HUES48 (cell line): Measurements from ENCODE around the gene COTL1.

Experiments
- H3K27ac ChIP-seq: one replicate; pipeline ENCODE4 v1.7.0; 2013; ENCODE audit warnings: low read depth, low read length, inconsistent platforms
- H3K27me3 ChIP-seq: 2 replicates; pipeline ENCODE4 v1.6.1; 2013; ENCODE audit warnings: mild to moderate bottlenecking, low read length; ENCODE audit not compliant: control insufficient read depth, insufficient read depth
- H3K36me3 ChIP-seq: 2 replicates; pipeline ENCODE4 v1.6.1; 2013; ENCODE audit warnings: low read length; ENCODE audit not compliant: control insufficient read depth, insufficient read depth
- H3K4me1 ChIP-seq: 2 replicates; pipeline ENCODE4 v1.6.1; 2013; ENCODE audit warnings: mild to moderate bottlenecking, low read length; ENCODE audit not compliant: control insufficient read depth, insufficient read depth
- H3K4me3 ChIP-seq: 2 replicates; pipeline ENCODE4 v1.5.1; 2013; ENCODE audit warnings: mild to moderate bottlenecking, low read depth, low read length
- H3K9ac ChIP-seq: 2 replicates; pipeline ENCODE4 v1.6.1; 2013; ENCODE audit warnings: mild to moderate bottlenecking, low read depth, low read length, moderate library complexity
- H3K9me3 ChIP-seq: 2 replicates; pipeline ENCODE4 v1.6.1; 2013; ENCODE audit warnings: low read length; ENCODE audit not compliant: control insufficient read depth, insufficient read depth

The COTL1 gene, protein sequence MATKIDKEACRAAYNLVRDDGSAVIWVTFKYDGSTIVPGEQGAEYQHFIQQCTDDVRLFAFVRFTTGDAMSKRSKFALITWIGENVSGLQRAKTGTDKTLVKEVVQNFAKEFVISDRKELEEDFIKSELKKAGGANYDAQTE

DNA sequence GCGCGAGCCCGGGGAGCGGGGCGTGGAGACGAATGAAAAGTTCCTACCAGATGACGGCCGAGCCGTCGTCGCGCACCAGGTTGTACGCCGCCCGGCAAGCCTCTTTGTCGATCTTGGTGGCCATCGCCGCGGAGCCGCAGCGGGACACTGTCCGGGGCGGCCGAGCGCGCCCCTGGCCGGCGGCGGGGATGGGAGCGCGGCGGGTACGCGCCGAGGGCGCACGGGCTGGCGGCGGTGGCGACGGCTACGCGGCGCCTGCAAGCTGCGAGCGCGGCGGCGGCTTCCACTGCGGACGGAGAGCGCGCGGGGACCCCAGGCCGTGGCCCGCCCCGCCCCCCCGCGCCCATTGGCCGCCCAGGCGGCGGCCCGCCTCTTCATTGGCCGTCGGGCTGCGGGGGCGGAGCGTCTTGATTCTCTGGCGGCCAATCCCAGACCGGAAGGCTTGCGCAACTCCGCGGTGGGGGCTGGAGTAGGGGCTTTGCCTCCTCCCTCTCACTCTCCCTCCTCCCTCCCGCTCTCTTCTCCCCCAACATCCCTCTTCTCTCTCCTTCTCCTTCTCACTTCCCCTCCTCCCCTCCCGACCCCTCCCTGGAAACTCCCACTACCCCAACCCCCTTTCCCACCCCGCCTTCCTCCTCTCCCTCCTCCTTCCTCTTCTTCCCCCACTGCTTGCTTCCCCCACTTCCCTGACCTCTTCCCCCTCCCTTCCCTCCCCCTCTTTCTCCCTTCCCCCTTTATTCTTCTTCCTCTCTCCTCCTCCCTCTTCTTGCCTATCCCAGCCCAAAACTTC lies at the start of gene COTL1:
TSS of gene COTL1 (minus strand) at position 288 of the 790 bp plus-strand sequence. CDS start at position 124, 164 bp downstream.
- H3K27me3 ChIP-seq: peaks cover 11% of the 10 kb centered on the region
- peak within 1 kb of the TSS; percentile 84 for H3K4me3 ChIP-seq
- peaks cover 25% of the 10 kb centered on the region for H3K4me1 ChIP-seq
- H3K9ac ChIP-seq: peak within 1 kb of the TSS; percentile 66
- H3K36me3 ChIP-seq: 0 out of 2 replicates have a peak, but pooled peaks cover 8% of the 10 kb centered on the region
- H3K9me3 ChIP-seq: no peaks in the 10 kb centered on the region
- H3K27ac ChIP-seq: peak within 1 kb of the TSS; percentile 91

DNA sequence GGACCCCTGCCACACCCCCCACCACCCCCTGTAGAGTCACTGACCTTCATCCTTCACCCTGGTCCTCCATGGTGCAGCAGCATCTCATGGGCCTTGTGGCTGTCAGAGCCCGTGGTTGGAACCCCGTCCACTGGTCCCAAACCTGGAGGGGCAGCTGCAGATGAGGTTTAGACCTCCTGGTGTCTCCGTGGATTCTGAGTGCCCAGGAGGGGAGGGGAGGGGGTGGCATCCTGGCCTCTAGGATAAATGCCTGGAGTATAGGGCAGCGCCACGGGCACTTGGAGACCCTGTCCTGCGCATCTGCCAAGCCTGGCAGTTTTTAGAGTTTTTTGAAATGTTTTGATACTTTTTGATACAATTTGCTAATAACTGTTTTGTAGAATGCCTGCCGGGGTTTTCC lies 48.0 kb upstream of the COTL1 start:
- H3K36me3 ChIP-seq: peaks cover 21% of the 10 kb centered on the region
- H3K27me3 ChIP-seq: no peaks in the 10 kb centered on the region
- H3K4me1 ChIP-seq: peaks cover 15% of the 10 kb centered on the region
- H3K9me3 ChIP-seq: no peaks in the 10 kb centered on the region
- no peak overlapping the region for H3K4me3 ChIP-seq
- H3K27ac ChIP-seq: no peak overlapping the region
- H3K9ac ChIP-seq: no peak overlapping the region

DNA sequence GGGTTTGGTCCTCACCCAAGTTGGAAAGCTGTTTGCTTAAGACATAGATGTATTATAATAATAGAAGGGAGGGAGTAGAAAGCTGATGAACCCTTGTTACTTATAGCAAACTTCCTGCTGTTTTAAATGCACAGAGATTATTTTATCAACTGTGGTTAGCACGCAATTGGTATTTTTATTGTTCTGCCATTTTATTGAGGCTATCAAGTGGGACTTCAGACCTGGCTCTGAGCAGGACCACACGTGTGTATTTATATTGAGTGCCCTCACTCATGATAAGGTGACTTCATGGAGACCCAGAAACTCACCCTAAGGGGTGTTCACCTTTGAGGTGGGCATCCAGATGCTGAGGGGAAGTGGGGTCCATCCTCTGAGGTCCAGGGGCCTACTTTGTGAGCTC lies 47.5 kb upstream of the COTL1 start:
- peaks cover 15% of the 10 kb centered on the region for H3K4me1 ChIP-seq
- H3K9ac ChIP-seq: no peak overlapping the region
- H3K36me3 ChIP-seq: peaks cover 24% of the 10 kb centered on the region
- no peak overlapping the region for H3K27ac ChIP-seq
- H3K9me3 ChIP-seq: no peaks in the 10 kb centered on the region
- H3K27me3 ChIP-seq: no peaks in the 10 kb centered on the region
- H3K4me3 ChIP-seq: no peak overlapping the region

DNA sequence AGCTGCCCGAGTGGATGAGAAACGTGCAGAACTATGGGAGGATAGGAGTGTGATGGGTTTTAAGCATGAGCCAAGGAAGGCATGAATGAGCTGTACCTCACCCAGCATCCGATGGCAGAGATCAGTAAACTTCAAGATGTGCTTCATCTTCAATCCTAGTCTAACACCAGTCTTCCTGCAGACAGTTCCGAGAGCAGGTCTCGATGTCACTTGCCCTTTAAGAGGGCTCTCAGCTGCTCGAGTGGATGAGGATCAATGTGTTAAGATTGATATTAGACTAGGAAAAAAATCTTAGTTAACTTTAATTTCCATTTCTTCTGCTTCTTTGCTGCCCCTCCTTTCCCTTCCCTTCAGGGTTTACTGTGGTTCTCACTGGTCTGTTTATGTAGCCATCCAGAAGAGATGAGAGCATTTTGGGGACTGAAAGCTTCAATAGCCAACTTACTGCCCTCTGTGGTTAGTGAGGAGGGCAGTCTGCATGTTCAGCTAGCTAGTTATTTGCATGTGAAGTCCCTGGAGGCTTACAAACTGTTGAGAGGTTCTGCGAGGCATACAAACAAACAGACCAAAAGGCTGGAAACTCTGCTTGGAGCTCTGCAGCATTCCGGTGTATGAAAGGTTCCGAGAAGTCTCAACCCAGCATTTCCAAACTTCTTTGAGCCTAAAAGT lies 45.7 kb upstream of the COTL1 start:
- no peaks in the 10 kb centered on the region for H3K9me3 ChIP-seq
- H3K36me3 ChIP-seq: peaks cover 39% of the 10 kb centered on the region
- no peak overlapping the region for H3K4me3 ChIP-seq
- H3K4me1 ChIP-seq: peaks cover 15% of the 10 kb centered on the region
- H3K9ac ChIP-seq: no peak overlapping the region
- no peaks in the 10 kb centered on the region for H3K27me3 ChIP-seq
- no peak overlapping the region for H3K27ac ChIP-seq

DNA sequence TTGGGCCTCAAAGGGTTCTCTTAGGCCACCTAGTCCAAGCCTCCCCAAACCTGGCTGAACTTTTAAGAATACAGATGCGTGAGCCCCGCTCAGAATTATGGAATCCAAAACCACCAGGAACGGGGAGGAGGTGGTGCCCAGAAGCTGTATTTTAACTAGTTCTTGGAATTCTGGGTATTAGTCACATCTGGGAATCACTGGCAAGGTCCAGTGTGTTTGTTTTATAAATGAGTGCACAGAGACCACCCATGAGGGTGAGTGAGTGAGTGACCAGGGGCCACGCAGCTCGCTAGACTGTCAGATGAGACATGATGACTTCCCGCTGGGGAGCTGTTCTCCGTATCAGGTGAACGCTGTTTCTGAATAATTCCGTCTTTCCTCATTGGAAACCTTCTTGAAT lies 44.6 kb upstream of the COTL1 start:
- Histone ChIP-seq H3K9ac (no peak overlapping the region), H3K36me3 (peaks cover 50% of the 10 kb centered on the region), H3K27me3 (no peaks in the 10 kb centered on the region), H3K4me1 (peaks cover 6% of the 10 kb centered on the region), H3K4me3 (no peak overlapping the region), H3K27ac (no peak overlapping the region), H3K9me3 (no peaks in the 10 kb centered on the region)

DNA sequence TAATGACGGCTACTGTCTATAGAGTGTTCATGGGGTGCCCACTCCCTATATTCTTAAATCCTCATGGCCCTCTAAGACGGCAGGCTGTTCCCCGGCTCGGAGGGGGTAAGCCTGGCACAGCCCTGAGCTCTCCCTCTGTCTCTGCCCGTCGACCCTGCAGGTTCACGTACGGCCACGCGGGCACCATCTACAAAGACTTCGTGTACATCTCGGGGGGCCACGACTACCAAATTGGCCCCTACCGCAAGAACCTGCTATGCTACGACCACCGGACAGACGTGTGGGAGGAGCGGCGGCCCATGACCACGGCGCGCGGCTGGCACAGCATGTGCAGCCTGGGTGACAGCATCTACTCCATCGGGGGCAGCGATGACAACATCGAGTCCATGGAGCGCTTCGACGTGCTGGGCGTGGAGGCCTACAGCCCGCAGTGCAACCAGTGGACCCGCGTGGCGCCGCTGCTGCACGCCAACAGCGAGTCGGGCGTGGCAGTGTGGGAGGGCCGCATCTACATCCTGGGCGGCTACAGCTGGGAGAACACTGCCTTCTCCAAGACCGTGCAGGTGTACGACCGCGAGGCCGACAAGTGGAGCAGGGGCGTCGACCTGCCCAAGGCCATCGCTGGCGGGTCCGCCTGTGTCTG lies 43.7 kb upstream of the COTL1 start:
- no peaks in the 10 kb centered on the region for H3K27me3 ChIP-seq
- no peak overlapping the region for H3K4me3 ChIP-seq
- H3K9me3 ChIP-seq: no peaks in the 10 kb centered on the region
- no peak overlapping the region for H3K27ac ChIP-seq
- H3K36me3 ChIP-seq: peaks cover 60% of the 10 kb centered on the region
- H3K9ac ChIP-seq: no peak overlapping the region
- H3K4me1 ChIP-seq: no peaks in the 10 kb centered on the region

DNA sequence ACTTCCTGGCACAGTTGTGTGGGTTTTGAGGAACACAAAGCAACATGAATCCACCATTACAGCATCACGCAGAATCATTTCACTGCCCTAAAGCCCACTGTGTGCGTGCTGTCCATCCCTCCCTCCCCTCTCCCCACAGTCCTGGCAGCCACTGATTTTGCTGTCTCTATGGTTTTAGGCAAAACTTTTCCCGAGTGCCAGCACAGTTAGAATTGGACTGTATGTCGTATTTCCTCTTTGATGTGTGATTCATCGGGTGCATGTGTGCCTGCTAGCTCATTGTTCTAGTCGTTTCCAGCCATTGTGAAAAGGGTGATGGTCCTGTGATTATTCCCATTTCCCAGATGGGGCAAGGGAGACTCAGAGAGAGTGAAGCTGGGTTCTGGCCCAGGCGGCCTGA lies 43.1 kb upstream of the COTL1 start:
- no peak overlapping the region for H3K27ac ChIP-seq
- no peak overlapping the region for H3K4me3 ChIP-seq
- H3K27me3 ChIP-seq: no peaks in the 10 kb centered on the region
- peaks cover 60% of the 10 kb centered on the region for H3K36me3 ChIP-seq
- H3K9me3 ChIP-seq: no peaks in the 10 kb centered on the region
- no peak overlapping the region for H3K9ac ChIP-seq
- H3K4me1 ChIP-seq: no peaks in the 10 kb centered on the region

DNA sequence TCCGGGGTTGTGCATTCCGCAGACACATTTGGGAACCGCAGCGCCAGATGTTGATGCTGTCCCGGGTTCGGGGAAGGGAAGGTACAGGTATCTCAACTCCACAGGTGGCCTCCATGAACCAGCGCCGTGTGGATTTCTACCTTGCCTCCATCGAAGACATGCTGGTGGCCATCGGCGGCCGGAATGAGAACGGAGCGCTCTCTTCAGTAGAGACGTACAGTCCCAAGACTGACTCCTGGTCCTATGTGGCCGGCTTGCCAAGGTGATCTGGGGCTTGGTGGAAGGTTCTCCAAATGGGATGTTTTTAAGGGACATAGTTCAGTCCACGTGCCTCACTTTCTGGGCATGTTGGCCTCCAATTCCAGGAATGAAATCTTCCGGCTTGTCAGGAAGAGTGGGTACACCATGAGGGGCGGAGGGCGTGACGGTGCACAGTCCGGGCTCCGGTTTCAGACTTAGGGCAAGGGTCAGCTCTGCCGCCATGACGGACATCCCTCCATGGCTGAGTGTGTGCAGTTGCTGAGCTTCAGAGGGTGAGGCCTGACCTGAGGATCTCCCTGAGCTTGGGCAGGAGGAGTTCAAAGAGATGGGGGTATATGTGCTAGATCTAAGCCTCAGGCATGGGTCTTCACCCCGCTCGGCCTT lies 41.9 kb upstream of the COTL1 start:
- Histone ChIP-seq H3K36me3 (peaks cover 56% of the 10 kb centered on the region), H3K27me3 (no peaks in the 10 kb centered on the region), H3K9ac (no peak overlapping the region), H3K9me3 (no peaks in the 10 kb centered on the region), H3K4me3 (no peak overlapping the region), H3K27ac (no peak overlapping the region), H3K4me1 (no peaks in the 10 kb centered on the region)

DNA sequence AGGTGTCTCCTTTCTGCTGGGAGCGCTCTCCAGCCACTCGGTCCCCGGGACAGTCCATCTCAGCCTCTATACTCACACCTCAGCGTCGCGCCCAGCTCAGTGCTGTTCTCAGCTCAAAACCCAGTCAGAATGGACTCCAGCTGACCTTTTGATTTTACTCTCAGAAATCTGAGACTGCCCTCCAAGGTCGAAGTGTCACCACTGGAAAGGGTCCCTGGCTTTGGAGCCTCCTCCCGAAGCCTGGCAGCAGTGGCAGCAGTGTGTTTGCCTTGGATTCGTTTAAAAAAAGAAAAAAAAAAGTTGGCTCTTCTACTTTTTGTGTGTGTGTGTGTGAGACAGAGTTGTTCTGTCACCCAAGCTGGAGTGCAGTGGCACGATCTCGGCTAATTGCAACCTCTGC lies 40.8 kb upstream of the COTL1 start:
- Histone ChIP-seq H3K4me3 (no peak overlapping the region), H3K27ac (no peak overlapping the region), H3K27me3 (no peaks in the 10 kb centered on the region), H3K4me1 (no peaks in the 10 kb centered on the region), H3K9ac (no peak overlapping the region), H3K36me3 (peaks cover 56% of the 10 kb centered on the region), H3K9me3 (no peaks in the 10 kb centered on the region)

DNA sequence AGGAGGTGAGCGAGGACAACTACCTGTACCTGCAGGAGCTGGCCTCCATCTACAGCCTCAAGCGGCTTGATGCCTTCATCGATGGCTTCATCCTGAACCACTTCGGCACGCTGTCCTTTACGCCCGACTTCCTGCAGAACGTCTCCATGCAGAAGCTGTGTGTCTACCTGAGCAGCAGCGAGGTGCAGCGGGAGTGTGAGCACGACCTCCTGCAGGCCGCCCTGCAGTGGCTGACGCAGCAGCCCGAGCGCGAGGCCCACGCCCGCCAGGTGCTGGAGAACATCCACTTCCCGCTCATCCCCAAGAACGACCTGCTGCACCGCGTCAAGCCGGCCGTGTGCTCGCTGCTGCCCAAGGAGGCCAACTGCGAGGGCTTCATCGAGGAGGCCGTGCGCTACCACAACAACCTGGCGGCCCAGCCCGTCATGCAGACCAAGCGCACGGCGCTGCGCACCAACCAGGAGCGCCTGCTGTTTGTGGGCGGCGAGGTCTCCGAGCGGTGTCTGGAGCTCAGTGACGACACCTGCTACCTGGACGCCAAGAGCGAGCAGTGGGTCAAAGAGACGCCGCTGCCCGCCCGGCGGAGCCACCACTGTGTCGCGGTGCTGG lies 39.5 kb upstream of the COTL1 start:
- Histone ChIP-seq H3K4me1 (no peaks in the 10 kb centered on the region), H3K4me3 (no peak overlapping the region), H3K9ac (no peak overlapping the region), H3K9me3 (no peaks in the 10 kb centered on the region), H3K27ac (no peak overlapping the region), H3K27me3 (no peaks in the 10 kb centered on the region), H3K36me3 (peaks cover 58% of the 10 kb centered on the region)
